ENCODE data around the gene PPP2R3A. TPM values are rescaled to one million over a fixed set of nuclear protein-coding genes. Genes with fewer than 3 reads are reported as not detected.
A peak's percentile ranks its signal among the peaks of the same experiment; 100 is the strongest.

PPP2R3A gene
- total and polyA plus RNA-seq, 2 of the 4 experiments (the other 2 are of a cell fraction), result 11.3 to 37.3 TPM

DNA sequence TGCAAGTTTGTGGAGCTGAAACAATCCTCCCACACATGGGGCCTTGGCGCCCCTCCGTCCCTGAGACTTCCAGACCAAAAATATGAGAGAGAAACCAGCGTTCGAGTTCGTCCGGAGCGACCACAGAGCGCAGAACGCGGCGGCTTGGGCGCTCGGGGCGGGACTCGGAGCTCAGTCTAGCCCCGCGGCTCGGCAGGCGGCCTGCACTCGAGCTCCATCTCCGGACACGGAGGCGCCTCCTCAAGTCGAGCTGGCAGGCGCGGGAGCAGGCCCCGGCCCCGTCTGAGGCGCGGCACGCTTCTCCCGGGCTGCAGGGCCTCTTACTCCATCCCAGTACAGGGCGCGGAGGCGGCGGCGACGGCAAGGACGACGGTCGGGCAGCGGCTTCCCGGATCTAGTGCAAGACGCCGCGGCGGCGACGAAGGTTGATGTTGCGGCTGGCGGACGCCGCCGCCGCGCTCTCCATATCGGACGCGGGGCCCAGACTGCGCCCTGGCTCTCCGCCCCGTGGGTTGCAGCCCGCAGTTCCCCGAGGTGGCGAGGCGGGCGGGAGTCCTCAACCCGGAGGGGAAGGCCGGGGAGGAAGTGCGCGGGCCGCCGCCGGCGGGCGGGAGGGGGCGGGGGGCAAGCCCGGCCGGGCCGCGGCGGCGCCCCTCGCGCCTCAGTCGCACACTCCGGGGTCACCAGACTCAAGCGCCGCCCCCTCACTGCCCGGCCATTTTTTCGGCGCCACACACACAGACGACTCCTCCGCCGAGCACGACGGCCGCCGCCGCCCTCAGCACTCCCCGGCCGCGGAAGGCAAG, 229.9 kb downstream of the PPP2R3A start:
- Histone ChIP-seq H3K36me3 (ENCODE audit: control insufficient read depth, insufficient read depth, low read length) (no peaks in the 10 kb centered on the region), H3K27me3 (ENCODE audit: control insufficient read depth, insufficient read depth, low read length) (no peaks in the 10 kb centered on the region), H4K5ac (ENCODE audit: low read depth, low read length) (peak overlapping the region; percentile 56), H2BK20ac (ENCODE audit: low read depth, low read length) (0 out of 2 replicates have a peak overlapping the region, but pooled peaks have one; percentile 17), H3K14ac (replicated peaks; ENCODE audit: low read depth, low read length) (peak overlapping the region; percentile 93), H3K9me1 (ENCODE audit: insufficient read depth, low read length) (peaks cover 4% of the 10 kb centered on the region), H3K23ac (ENCODE audit: low read depth, low read length) (peak overlapping the region; percentile 98), H2AK9ac (replicated peaks; ENCODE audit: low read depth, low read length, poor library complexity) (peak overlapping the region; percentile 97), H2AK5ac (ENCODE audit: low read depth, low read length) (peak overlapping the region; percentile 81), H3K4me1 (ENCODE audit: control insufficient read depth, insufficient read depth, low read length) (peaks cover 5% of the 10 kb centered on the region), H3K18ac (ENCODE audit: low read depth, low read length) (peak overlapping the region; percentile 59), H3K4me2 (ENCODE audit: low read depth, low read length) (peak overlapping the region; percentile 74), H3K56ac (ENCODE audit: extremely low read depth, insufficient read depth, low read length) (peak overlapping the region; percentile 91; the same call in 1 of the 2 replicates), H3K9me3 (ENCODE audit: control insufficient read depth, insufficient read depth, low read length) (no peaks in the 10 kb centered on the region), H4K91ac (ENCODE audit: insufficient read depth, low read depth, low read length) (peak overlapping the region; percentile 72), H2AFZ (replicated peaks; ENCODE audit: low read length, poor library complexity) (peak overlapping the region; percentile 99), H2BK15ac (ENCODE audit: low read depth, low read length) (no peak overlapping the region), H3K79me1 (ENCODE audit: low read depth in 1 of 2, low read length in 2 of 2) (peaks cover 0 to 15% of the 10 kb centered on the region in 2 experiments; a peak in 2 of 4 replicates), H2BK5ac (ENCODE audit: low read depth, low read length, poor library complexity, severe bottlenecking) (peak overlapping the region; percentile 98), H3K4ac (ENCODE audit: low read depth, low read length) (peak overlapping the region; percentile 86), H3K9ac (ENCODE audit: low read depth, low read length) (peak overlapping the region; percentile 93), H4K8ac (ENCODE audit: low read depth in 2 of 2, low read length in 2 of 2) (peak overlapping the region in 1 of 2 experiments; percentile 83; a peak in 2 of 4 replicates), H3K4me3 (ENCODE audit: insufficient read depth, low read depth, low read length) (peak overlapping the region; percentile 97), H2BK120ac (ENCODE audit: low read depth, low read length) (peak overlapping the region; percentile 53; the same call in 1 of the 2 replicates), H3K27ac (ENCODE audit: insufficient read depth, low read length) (peak overlapping the region; percentile 81), H4K20me1 (ENCODE audit: insufficient read depth, low read length) (peaks cover 53% of the 10 kb centered on the region)
- ChIA-PET CTCF (interaction anchor here (0.8 kb wide), 2 partner anchors 56 to 557 kb away, joined by 3 read pairs; partner anchors contain the start of gene STAG1), POLR2A (ENCODE audit: unreplicated experiment) (interaction anchor here (0.6 to 1.0 kb wide), 3 partner anchors 14 to 735 kb away, joined by 3 read pairs; no protein-coding TSS in a partner anchor)
- no TSS peak for BruUV-seq (replicated peaks)
- TF ChIP-seq SMC3 (IDR thresholded peaks at IDR 0.05; ENCODE audit: low read depth, low read length), result no peak
- TF ChIP-seq BHLHE40 (IDR thresholded peaks at IDR 0.05; ENCODE audit: low read depth, low read length), result peak; percentile 68
- peak; percentile 59 for ATAC-seq (ENCODE audit: low read depth)
- in situ Hi-C loops (cut with MboI; ENCODE audit: low sequenced_read_pairs), result no loop called here
- WGBS, 2 experiments (ENCODE audit: extremely low coverage in 2 of 2, insufficient read length in 1 of 2), result 0% methylated on average over 41 of the region's 103 CpGs; no CpG with 5 or more reads in 1 of the 2 experiments
- dilution Hi-C loops (cut with HindIII; ENCODE audit: low sequenced_read_pairs, unreplicated experiment), result no loop called here
- peak; percentile 64 for DNase-seq
- intact Hi-C loops (cut with micrococcal nuclease), result loop anchor here (1.0 to 5.0 kb wide), 6 partner anchors 53 to 817 kb away; partner anchors contain the start of genes NCK1, PCCB and STAG1
